GM10847 (cell line): ENCODE data around the gene GRM1.

Experiments
- POLR2A ChIP-seq: IDR thresholded peaks from 2 replicates; pipeline ENCODE4 v1.6.1; 2011; ENCODE audit not compliant: insufficient read length; ENCODE audit errors: extremely low read depth

The GRM1 gene

GRCh38 chr6:146071781-146072180 lies 42.9 kb downstream of the GRM1 start:
- TF ChIP-seq POLR2A, result no peak

- TF ChIP-seq POLR2A, result no peak
These were observed 49.1 kb downstream of the GRM1 start for GRCh38 chr6:146077992-146078391.

GRCh38 chr6:146087386-146087785 lies 58.5 kb downstream of the GRM1 start:
- no peak for TF ChIP-seq POLR2A

GRCh38 chr6:146090474-146090873 lies 61.6 kb downstream of the GRM1 start:
- no peak for TF ChIP-seq POLR2A

GRCh38 chr6:146092961-146093686 lies 64.3 kb downstream of the GRM1 start:
- no peak for TF ChIP-seq POLR2A

GRCh38 chr6:146095481-146095880 lies 66.6 kb downstream of the GRM1 start:
- TF ChIP-seq POLR2A, result no peak

GRCh38 chr6:146097586-146097985 lies 68.7 kb downstream of the GRM1 start:
- TF ChIP-seq POLR2A, result no peak

GRCh38 chr6:146100776-146101175 lies 71.9 kb downstream of the GRM1 start:
- no peak for TF ChIP-seq POLR2A

GRCh38 chr6:146103416-146104072 lies 74.7 kb downstream of the GRM1 start:
- no peak for TF ChIP-seq POLR2A

GRCh38 chr6:146106532-146106931 lies 77.7 kb downstream of the GRM1 start:
- no peak for TF ChIP-seq POLR2A

GRCh38 chr6:146110990-146111389 lies 82.1 kb downstream of the GRM1 start:
- TF ChIP-seq POLR2A, result no peak

GRCh38 chr6:146111881-146112450 lies 83.1 kb downstream of the GRM1 start:
- TF ChIP-seq POLR2A, result no peak

- no peak for TF ChIP-seq POLR2A
These were observed 84.3 kb downstream of the GRM1 start for GRCh38 chr6:146113084-146113623.

- no peak for TF ChIP-seq POLR2A
These were observed 94.8 kb downstream of the GRM1 start for GRCh38 chr6:146123616-146124015.

GRCh38 chr6:146127447-146128215 lies 98.8 kb downstream of the GRM1 start:
- TF ChIP-seq POLR2A, result no peak
